B cell (primary cell): ENCODE results near the gene C20orf204. TPM values are rescaled to one million over a fixed set of nuclear protein-coding genes. Genes with fewer than 3 reads are reported as not detected.

Source experiments
- ATAC-seq: fragments of 200-7000 bp; cut with Tn5 transposase; one replicate; pipeline ENCODE4 v1.10.0; 2021; ENCODE audit warnings: low read depth, mild to moderate bottlenecking, moderate number of reproducible peaks, moderate library complexity
- CTCF ChIA-PET: fragments of 350-600 bp; sonication (Branson Sonifier 250); formaldehyde crosslinking; loops from one replicate; lab custom pipeline; 2021; ENCODE audit warnings: antibody characterized with exemption, inconsistent platforms; lab: Charles Lee
- POLR2A ChIA-PET: fragments of 350-600 bp; sonication (Branson Sonifier 250); formaldehyde crosslinking; loops from one replicate; lab custom pipeline; 2021; ENCODE audit warnings: antibody characterized with exemption; lab: Charles Lee
- DNase-seq: peaks from one replicate; pipeline ENCODE4 v3.0.0; 2013
- H2AFZ ChIP-seq: 2 replicates; pipeline ENCODE4 v1.6.1; 2012; ENCODE audit warnings: mild to moderate bottlenecking, low read depth, low read length; ENCODE audit not compliant: insufficient read depth, poor library complexity, severe bottlenecking
- H3K27ac ChIP-seq, 2 donors: 1 replicate in 1 of 2; 2 replicates in 1 of 2; pipeline ENCODE4 v1.5.1; 2012 to 2013; ENCODE audit warnings: low read length in 2 of 2, mild to moderate bottlenecking in 2 of 2, moderate library complexity in 1 of 2
- H3K27me3 ChIP-seq, 4 experiments: fragments of 200-600 bp in 1 of 4; sonication (generic) in 1 of 4; replicated peaks in 1 of 4; 1 replicate in 2 of 4; 2 replicates in 2 of 4; pipeline versions ENCODE4 v1.6.1 to v1.7.0; 2013 to 2016; ENCODE audit warnings: low read length in 3 of 4, mild to moderate bottlenecking in 2 of 4, mixed read lengths in 1 of 4, moderate library complexity in 1 of 4; ENCODE audit not compliant: insufficient read depth in 4 of 4, control insufficient read depth in 3 of 4; ENCODE audit errors: control extremely low read depth in 1 of 4
- H3K36me3 ChIP-seq, 2 experiments: replicated peaks in 1 of 2; 1 replicate in 1 of 2; 2 replicates in 1 of 2; pipeline versions ENCODE4 v1.6.1 to v1.7.1; 2013; ENCODE audit warnings: low read length in 1 of 2; ENCODE audit not compliant: insufficient read depth in 2 of 2, control insufficient read depth in 1 of 2; ENCODE audit errors: control extremely low read depth in 1 of 2, extremely low read depth in 1 of 2
- H3K4me1 ChIP-seq, 2 donors: fragments of 200-600 bp in 1 of 2; sonication (generic) in 1 of 2; 1 replicate in 1 of 2; 2 replicates in 1 of 2; pipeline versions ENCODE4 v1.5.1 to v1.6.1; 2013 to 2017; ENCODE audit warnings: low read length in 2 of 2; ENCODE audit not compliant: control insufficient read depth in 2 of 2, insufficient read depth in 2 of 2
- H3K4me2 ChIP-seq: replicated peaks from 2 replicates; pipeline ENCODE3; 2012; ENCODE audit warnings: mild to moderate bottlenecking, low read depth, low read length; ENCODE audit not compliant: poor library complexity, severe bottlenecking
- H3K4me3 ChIP-seq, 5 experiments: fragments of 200-600 bp in 1 of 5; sonication (generic) in 1 of 5; 1 replicate in 3 of 5; 2 replicates in 2 of 5; pipeline versions ENCODE4 v1.5.1 to v1.7.0; 2011 to 2016; ENCODE audit warnings: low read length in 4 of 5, mild to moderate bottlenecking in 4 of 5, low read depth in 2 of 5, control low read depth in 1 of 5, moderate library complexity in 1 of 5; ENCODE audit not compliant: insufficient read depth in 1 of 5; ENCODE audit errors: control extremely low read depth in 1 of 5, extremely low read depth in 1 of 5
- H3K79me2 ChIP-seq: fragments of 200-600 bp; sonication (generic); one replicate; pipeline ENCODE4 v1.6.0; 2016; ENCODE audit warnings: low read length; ENCODE audit not compliant: control insufficient read depth, insufficient read depth
- H3K9ac ChIP-seq: fragments of 200-600 bp; sonication (generic); 2 replicates; pipeline ENCODE4 v1.6.1; 2017; ENCODE audit warnings: mild to moderate bottlenecking, low read length, moderate library complexity
- H3K9me3 ChIP-seq, 3 donors: one replicate each; pipeline versions ENCODE4 v1.6.1 to v1.7.1; 2013; ENCODE audit warnings: low read length in 2 of 3; ENCODE audit not compliant: control insufficient read depth in 2 of 3, insufficient read depth in 1 of 3; ENCODE audit errors: control extremely low read depth in 1 of 3
- H4K20me1 ChIP-seq: 2 replicates; pipeline ENCODE4 v1.6.0; 2012; ENCODE audit warnings: mild to moderate bottlenecking, low read length; ENCODE audit not compliant: insufficient read depth, control insufficient read depth, poor library complexity, severe bottlenecking
- H3K27ac Mint-ChIP-seq: one replicate; pipeline ENCODE4 v1.8.0; 2021; ENCODE audit warnings: mixed read lengths
- H3K27me3 Mint-ChIP-seq: one replicate; pipeline ENCODE4 v1.8.0; 2021; ENCODE audit warnings: mixed read lengths
- H3K4me1 Mint-ChIP-seq: one replicate; pipeline ENCODE4 v1.8.0; 2021; ENCODE audit warnings: mixed read lengths
- H3K4me3 Mint-ChIP-seq: one replicate; pipeline ENCODE4 v1.8.0; 2021; ENCODE audit warnings: mixed read lengths
- H3K9me3 Mint-ChIP-seq: one replicate; pipeline ENCODE4 v1.8.0; 2022; ENCODE audit warnings: mixed read lengths; ENCODE audit not compliant: insufficient read depth
- EZH2 ChIP-seq: IDR thresholded peaks from 2 replicates; pipeline ENCODE4 v1.6.1; 2012; ENCODE audit warnings: borderline replicate concordance, low read depth, mild to moderate bottlenecking, moderate library complexity, low read length; ENCODE audit not compliant: insufficient read depth, poor library complexity, severe bottlenecking
- WGBS: methylation state at CpG from one replicate; pipeline ENCODE4 v1.1.5; 2013; ENCODE audit warnings: missing lambda C conversion rate; ENCODE audit not compliant: insufficient coverage; 5-methylcytosine and 5-hydroxymethylcytosine counted together
- intact Hi-C: fragments of 100-400 bp; cut with micrococcal nuclease; formaldehyde crosslinking; loops from one replicate; pipeline ENCODE4 v1.10.0; 2022
- polyA plus RNA-seq: library from polyadenylated mRNA; depleted of rRNA; stranded (reverse); fragments of >200 nt; gene quantifications from 2 replicates; pipeline ENCODE4 v1.2.3, GENCODE V29; 2012
- total RNA-seq, 2 donors: library from RNA; stranded (reverse); fragments of 120-200 nt in 1 of 2; gene quantifications; 1 replicate in 1 of 2; 2 replicates in 1 of 2; pipeline versions ENCODE4 v1.2.3 to v1.2.4, GENCODE V29; 2013 to 2022
- TF ChIP-seq, protein P1 (sequence below): fragments of 200-600 bp; IDR thresholded peaks from one replicate; pipeline ENCODE4 v1.8.0; 2022; ENCODE audit warnings: antibody characterized with exemption, mild to moderate bottlenecking

C20orf204 gene
- total and polyA plus RNA-seq, 2 donors (not counting 1 experiment from before 2014, with no cell fraction given), result 0.24 to 2.5 TPM

DNA sequence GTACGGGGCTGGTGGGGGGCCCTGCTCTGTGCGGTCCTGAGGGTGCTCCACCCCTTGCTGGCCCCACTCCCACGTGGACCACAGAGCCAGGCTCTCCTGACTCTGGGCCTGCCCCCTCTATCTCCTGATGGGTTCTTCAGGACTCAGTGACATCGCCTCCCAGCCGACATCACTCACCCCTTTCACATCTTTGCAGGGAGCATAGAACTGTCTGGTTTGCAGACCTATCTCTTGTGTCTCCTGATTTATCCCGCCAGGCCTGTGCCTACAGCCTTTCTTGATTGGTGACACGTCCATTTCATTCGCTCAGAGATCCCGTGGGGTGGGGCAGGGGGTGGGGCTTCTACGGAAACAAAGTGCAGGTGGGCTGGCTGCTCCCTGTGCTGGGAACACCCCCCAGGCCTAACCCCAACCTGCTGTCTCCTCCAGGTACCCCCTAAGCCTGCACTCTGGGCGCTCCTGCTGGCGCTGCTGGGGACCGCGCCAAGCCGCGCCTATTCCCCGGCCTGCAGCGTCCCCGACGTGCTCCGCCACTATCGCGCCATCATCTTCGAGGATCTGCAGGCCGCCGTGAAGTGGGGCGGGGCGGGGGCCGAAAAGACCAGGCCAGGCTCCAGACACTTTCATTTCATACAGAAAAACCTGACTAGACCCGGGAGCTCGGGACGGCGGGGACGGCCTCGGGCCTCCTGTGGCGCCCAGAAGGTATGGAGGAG lies 1.7 kb downstream of the C20orf204 start:
- peaks cover 0 to 23% (median 11%) of the 10 kb centered on the region in 4 experiments for H3K27me3 ChIP-seq
- H2AFZ ChIP-seq, result peak overlapping the region; percentile 96
- Mint-ChIP-seq H3K27me3 (peaks cover 7% of the 10 kb centered on the region), H3K27ac (no peak overlapping the region), H3K4me3 (peak overlapping the region; percentile 74), H3K4me1 (peaks cover 20% of the 10 kb centered on the region), H3K9me3 (no peaks in the 10 kb centered on the region)
- H4K20me1 ChIP-seq, result peaks cover 6% of the 10 kb centered on the region
- H3K79me2 ChIP-seq, result no peaks in the 10 kb centered on the region
- H3K36me3 ChIP-seq, result peaks cover 0 to 9% of the 10 kb centered on the region in 2 experiments
- peaks cover 31 to 32% of the 10 kb centered on the region in 2 donors for H3K4me1 ChIP-seq
- CTCF ChIA-PET, result interaction anchor here (0.8 to 6.4 kb wide), 19 partner anchors 10 to 596 kb away, joined by 3 to 108 read pairs (median 6); partner anchors contain the start of genes LKAAEAR1, OPRL1, PCMTD2 and RGS19
- DNase-seq, result peak; percentile 45
- H3K27ac ChIP-seq, result no peak overlapping the region
- POLR2A ChIA-PET, result interaction anchor here (1.1 to 1.6 kb wide), 2 partner anchors 57 to 82 kb away, joined by 4 to 6 read pairs; partner anchors contain the start of gene PRPF6
- intact Hi-C loops, result loop anchor here (1.0 to 5.0 kb wide), 5 partner anchors 20 to 65 kb away; partner anchors contain the start of genes PRPF6 and TCEA2
- H3K9ac ChIP-seq, result peak overlapping the region; percentile 76
- no peak for ATAC-seq
- TF ChIP-seq, protein P1, sequence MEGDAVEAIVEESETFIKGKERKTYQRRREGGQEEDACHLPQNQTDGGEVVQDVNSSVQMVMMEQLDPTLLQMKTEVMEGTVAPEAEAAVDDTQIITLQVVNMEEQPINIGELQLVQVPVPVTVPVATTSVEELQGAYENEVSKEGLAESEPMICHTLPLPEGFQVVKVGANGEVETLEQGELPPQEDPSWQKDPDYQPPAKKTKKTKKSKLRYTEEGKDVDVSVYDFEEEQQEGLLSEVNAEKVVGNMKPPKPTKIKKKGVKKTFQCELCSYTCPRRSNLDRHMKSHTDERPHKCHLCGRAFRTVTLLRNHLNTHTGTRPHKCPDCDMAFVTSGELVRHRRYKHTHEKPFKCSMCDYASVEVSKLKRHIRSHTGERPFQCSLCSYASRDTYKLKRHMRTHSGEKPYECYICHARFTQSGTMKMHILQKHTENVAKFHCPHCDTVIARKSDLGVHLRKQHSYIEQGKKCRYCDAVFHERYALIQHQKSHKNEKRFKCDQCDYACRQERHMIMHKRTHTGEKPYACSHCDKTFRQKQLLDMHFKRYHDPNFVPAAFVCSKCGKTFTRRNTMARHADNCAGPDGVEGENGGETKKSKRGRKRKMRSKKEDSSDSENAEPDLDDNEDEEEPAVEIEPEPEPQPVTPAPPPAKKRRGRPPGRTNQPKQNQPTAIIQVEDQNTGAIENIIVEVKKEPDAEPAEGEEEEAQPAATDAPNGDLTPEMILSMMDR, result no peak
- no peak for TF ChIP-seq EZH2
- WGBS, result 16% methylated on average over 32 of the region's 36 CpGs
- peak overlapping the region in 3 of 5 experiments; percentile 64 to 85 (median 66) for H3K4me3 ChIP-seq
- H3K9me3 ChIP-seq, result peaks cover 0 to 3% (median 0%) of the 10 kb centered on the region in 3 donors
- peak overlapping the region; percentile 100 for H3K4me2 ChIP-seq
